Lung (tissue), 12 donors: ENCODE data around the gene PRPF6. TPM values are rescaled to one million over a fixed set of nuclear protein-coding genes. Genes with fewer than 3 reads are reported as not detected.

Source experiments
- ATAC-seq: fragments of 200-7000 bp; cut with Tn5 transposase; one replicate; pipeline ENCODE4 v1.9.1; 2020; ENCODE audit warnings: moderate number of reproducible peaks; ENCODE audit not compliant: insufficient read depth, low FRiP score
- DNase-seq, 3 donors: peaks; one replicate each; pipeline ENCODE4 v3.0.0-alpha.2; 2013 to 2017
- H3K27ac ChIP-seq, 2 donors: one replicate each; pipeline ENCODE4 v1.5.1; 2013; ENCODE audit warnings: mild to moderate bottlenecking in 2 of 2, moderate library complexity in 2 of 2, control low read depth in 1 of 2, inconsistent platforms in 1 of 2, low read depth in 1 of 2, low read length in 1 of 2
- H3K27me3 ChIP-seq, 3 donors: one replicate each; pipeline ENCODE4 v1.5.1; 2013; ENCODE audit warnings: low read length in 2 of 3; ENCODE audit not compliant: control insufficient read depth in 3 of 3, insufficient read depth in 3 of 3
- H3K36me3 ChIP-seq, 4 donors: one replicate each; pipeline ENCODE4 v1.5.1; 2013; ENCODE audit warnings: low read length in 4 of 4, mild to moderate bottlenecking in 1 of 4, moderate library complexity in 1 of 4; ENCODE audit not compliant: control insufficient read depth in 4 of 4, insufficient read depth in 4 of 4
- H3K4me1 ChIP-seq, 5 donors: one replicate each; pipeline ENCODE4 v1.5.1; 2013; ENCODE audit warnings: low read length in 5 of 5, mild to moderate bottlenecking in 2 of 5, moderate library complexity in 1 of 5; ENCODE audit not compliant: control insufficient read depth in 5 of 5, insufficient read depth in 5 of 5
- H3K4me3 ChIP-seq: one replicate; pipeline ENCODE4 v1.5.1; 2013; ENCODE audit warnings: mild to moderate bottlenecking, control low read depth, moderate library complexity
- H3K9ac ChIP-seq, 2 donors: one replicate each; pipeline ENCODE4 v1.5.1; 2013; ENCODE audit warnings: low read length in 2 of 2, control low read depth in 1 of 2; ENCODE audit not compliant: insufficient read depth in 1 of 2
- H3K9me3 ChIP-seq, 4 donors: one replicate each; pipeline ENCODE4 v1.5.1; 2013; ENCODE audit warnings: low read length in 3 of 4, mild to moderate bottlenecking in 1 of 4, moderate library complexity in 1 of 4; ENCODE audit not compliant: control insufficient read depth in 4 of 4, insufficient read depth in 3 of 4
- WGBS, 2 donors: extraction: QIAGEN DNeasy Blood & Tissue Kit; methylation state at CpG; one replicate each; pipeline ENCODE4 v1.1.7; 2013; 5-methylcytosine and 5-hydroxymethylcytosine counted together
- polyA plus RNA-seq, 2 donors: library from polyadenylated mRNA; stranded (reverse); fragments of 200-250 nt; gene quantifications; one replicate each; pipeline ENCODE4 v1.2.1, GENCODE V29; 2013
- total RNA-seq, 2 donors: library from RNA; depleted of rRNA in 1 of 2; stranded (reverse); fragments of >200 nt in 1 of 2; gene quantifications; one replicate each; pipeline ENCODE4 v1.2.1, GENCODE V29; 2014 to 2021
- TF ChIP-seq, protein P1 (sequence below): IDR thresholded peaks from 2 replicates; pipeline ENCODE4 v1.5.1; 2012; ENCODE audit warnings: mild to moderate bottlenecking; ENCODE audit errors: control extremely low read depth, extremely low read depth
- donor health status: control.
- donor health status: control.
- donor health status: Bipolar disorder and iron deficiency.
- donor health status: healthy.
- donor health status: DM: yes; HTN: yes; CAD: no.

The PRPF6 gene
- total and polyA plus RNA-seq, 4 donors = 43.6 to 65.0 (median 54.2) TPM

DNA sequence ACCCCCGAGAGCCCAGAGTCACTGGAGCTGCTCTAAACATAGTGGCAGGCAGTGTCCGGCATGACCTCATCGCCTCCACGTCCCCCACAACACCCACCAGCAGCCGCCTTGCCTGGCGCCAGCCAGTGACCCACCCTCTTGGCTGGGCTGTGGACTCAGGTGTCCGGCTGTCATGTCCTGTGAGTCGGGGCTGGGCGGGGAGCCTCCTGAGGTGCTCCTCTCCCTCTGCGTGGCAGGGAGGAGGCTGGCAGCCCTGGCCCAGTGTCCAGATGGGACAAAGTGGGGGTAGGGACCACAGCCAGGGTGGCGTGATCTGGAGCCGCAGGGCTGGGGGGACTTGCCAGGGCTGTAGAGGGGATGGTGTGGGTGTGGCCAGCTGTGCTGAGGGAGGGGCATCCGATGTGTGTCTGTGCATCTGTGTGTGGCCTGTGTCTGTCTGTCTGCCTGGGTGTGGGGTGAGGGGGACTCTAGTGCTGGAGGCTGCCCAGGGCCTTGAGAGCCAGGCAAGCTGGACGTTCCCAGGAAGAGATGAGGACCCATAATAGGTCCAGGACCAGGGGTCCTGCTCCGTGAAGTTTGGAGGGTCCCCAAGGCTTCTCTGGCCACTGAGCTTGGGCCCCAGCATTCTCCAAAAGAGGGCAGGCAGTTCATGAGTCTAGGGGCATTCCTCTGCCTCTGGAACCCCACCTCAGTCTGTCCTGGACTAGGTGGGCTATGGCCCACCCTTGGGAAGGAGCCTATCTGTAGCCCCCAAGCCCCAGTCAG lies 70.8 kb downstream of the PRPF6 start:
- peaks cover 0 to 3% (median 0%) of the 10 kb centered on the region in 4 donors for H3K9me3 ChIP-seq
- ATAC-seq = no peak
- H3K9ac ChIP-seq = no peak overlapping the region
- 64 to 78% methylated on average over 15 of the region's 15 CpGs for WGBS, 2 donors
- H3K27me3 ChIP-seq = peaks cover 0 to 14% (median 7%) of the 10 kb centered on the region in 3 donors
- H3K4me3 ChIP-seq = no peak overlapping the region
- H3K27ac ChIP-seq = peak overlapping the region; percentile 81 to 90
- peak in 1 of 3 donors; percentile 59 for DNase-seq
- H3K4me1 ChIP-seq = peaks cover 0 to 75% (median 12%) of the 10 kb centered on the region in 5 donors
- H3K36me3 ChIP-seq = peaks cover 0 to 7% (median 1%) of the 10 kb centered on the region in 4 donors
- TF ChIP-seq, protein P1, sequence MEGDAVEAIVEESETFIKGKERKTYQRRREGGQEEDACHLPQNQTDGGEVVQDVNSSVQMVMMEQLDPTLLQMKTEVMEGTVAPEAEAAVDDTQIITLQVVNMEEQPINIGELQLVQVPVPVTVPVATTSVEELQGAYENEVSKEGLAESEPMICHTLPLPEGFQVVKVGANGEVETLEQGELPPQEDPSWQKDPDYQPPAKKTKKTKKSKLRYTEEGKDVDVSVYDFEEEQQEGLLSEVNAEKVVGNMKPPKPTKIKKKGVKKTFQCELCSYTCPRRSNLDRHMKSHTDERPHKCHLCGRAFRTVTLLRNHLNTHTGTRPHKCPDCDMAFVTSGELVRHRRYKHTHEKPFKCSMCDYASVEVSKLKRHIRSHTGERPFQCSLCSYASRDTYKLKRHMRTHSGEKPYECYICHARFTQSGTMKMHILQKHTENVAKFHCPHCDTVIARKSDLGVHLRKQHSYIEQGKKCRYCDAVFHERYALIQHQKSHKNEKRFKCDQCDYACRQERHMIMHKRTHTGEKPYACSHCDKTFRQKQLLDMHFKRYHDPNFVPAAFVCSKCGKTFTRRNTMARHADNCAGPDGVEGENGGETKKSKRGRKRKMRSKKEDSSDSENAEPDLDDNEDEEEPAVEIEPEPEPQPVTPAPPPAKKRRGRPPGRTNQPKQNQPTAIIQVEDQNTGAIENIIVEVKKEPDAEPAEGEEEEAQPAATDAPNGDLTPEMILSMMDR = no peak

DNA sequence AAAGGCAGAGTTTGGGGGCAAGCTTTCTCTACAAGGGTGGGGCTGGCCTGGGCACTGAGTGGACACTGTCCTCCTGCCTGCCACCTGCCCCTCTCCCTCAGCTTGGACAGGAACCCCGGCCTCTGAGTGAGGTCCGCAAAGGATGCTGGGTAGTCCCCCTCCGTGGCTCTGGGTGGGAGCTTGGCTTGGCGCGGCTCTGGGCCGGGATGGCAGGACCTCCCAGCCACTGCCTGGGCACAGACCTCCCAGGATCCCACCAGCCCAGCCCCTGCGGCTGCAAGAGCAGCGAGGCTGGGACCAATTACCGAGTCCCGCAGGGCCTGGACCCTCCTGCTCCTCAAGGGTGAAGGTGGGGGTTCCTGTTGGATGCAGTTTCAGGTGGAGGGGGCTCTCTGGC lies 71.4 kb downstream of the PRPF6 start:
- peaks cover 0 to 7% (median 0%) of the 10 kb centered on the region in 4 donors for H3K36me3 ChIP-seq
- peaks cover 0 to 80% (median 17%) of the 10 kb centered on the region in 5 donors for H3K4me1 ChIP-seq
- WGBS, 2 donors = 67% methylated on average over 10 of the region's 10 CpGs
- no peak for ATAC-seq
- no peak overlapping the region for H3K9ac ChIP-seq
- H3K27me3 ChIP-seq = peaks cover 0 to 9% (median 7%) of the 10 kb centered on the region in 3 donors
- TF ChIP-seq, protein P1 = no peak
- DNase-seq = no peak
- peaks cover 0 to 3% (median 0%) of the 10 kb centered on the region in 4 donors for H3K9me3 ChIP-seq
- H3K4me3 ChIP-seq = no peak overlapping the region
- H3K27ac ChIP-seq = peak overlapping the region; percentile 81 to 86

DNA sequence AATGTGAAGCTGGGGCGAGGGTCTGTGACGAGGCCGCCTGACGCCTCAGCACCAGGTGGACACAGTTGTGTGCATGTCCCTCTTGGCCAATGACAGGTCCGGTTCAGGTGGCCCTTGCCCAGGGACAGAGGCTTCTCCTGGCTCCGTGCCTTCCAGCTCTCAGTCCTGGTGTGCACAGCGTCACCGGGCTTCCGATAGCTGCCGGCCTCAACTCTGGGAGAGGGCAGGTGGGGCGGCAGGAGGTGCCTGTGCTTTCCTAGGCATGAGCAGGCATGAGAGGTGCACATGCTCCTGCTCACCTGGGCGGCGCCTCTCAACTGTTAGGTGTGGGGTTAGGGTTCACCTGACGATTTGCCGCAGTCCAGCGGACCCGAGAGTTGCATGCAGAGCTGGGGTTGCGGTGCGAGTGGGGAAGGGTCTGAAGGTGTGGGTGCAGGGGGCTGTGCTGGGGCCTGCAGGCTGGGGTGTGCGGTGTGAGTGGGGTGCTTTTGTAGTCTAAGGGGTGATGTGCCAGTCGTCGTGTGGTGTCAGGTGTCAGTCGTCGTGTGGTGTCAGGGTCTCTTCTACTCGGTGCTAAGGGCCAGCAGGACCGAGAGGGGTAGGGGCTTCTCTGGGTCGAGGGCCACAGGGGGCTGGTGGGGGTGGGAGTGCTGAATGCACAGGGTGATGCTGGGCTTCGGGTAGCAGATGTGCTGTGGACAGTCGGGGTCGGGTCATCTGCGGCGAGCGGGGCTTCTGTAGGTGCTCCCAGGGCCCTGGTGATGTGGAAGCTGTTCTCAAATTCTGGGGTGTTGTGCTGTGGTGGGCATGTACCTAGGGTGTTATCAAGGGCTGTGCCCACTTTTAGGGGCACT lies 72.3 kb downstream of the PRPF6 start:
- DNase-seq (no peak), ATAC-seq (no peak)
- H3K36me3 ChIP-seq = peaks cover 0 to 2% (median 0%) of the 10 kb centered on the region in 4 donors
- TF ChIP-seq, protein P1 = no peak
- H3K4me3 ChIP-seq = no peak overlapping the region
- H3K9me3 ChIP-seq = no peaks in the 10 kb centered on the region
- peaks cover 0 to 7% (median 7%) of the 10 kb centered on the region in 3 donors for H3K27me3 ChIP-seq
- H3K4me1 ChIP-seq = peaks cover 0 to 76% (median 17%) of the 10 kb centered on the region in 5 donors
- H3K9ac ChIP-seq = peak overlapping the region in 1 of 2 donors; percentile 58
- 68 to 76% methylated on average over 33 of the region's 33 CpGs for WGBS, 2 donors
- peak overlapping the region; percentile 81 to 86 for H3K27ac ChIP-seq
